D721Med (cell line): ENCODE data around the gene CLTCL1.

Experiments used
- DNase-seq: peaks from one replicate; pipeline ENCODE4 v3.0.0; 2011; ENCODE audit warnings: low spot score; ENCODE audit not compliant: insufficient read length
- FAIRE-seq: peaks from 2 replicates; lab custom pipeline; 2011; peaks lifted over from hg19 to GRCh38; lab: Jason Lieb, UNC
- CTCF ChIP-seq: IDR thresholded peaks from 2 replicates; pipeline ENCODE4 v1.5.1; 2012; ENCODE audit warnings: mild to moderate bottlenecking, control low read depth; ENCODE audit not compliant: insufficient read depth; ENCODE audit errors: missing control alignments

Gene CLTCL1

DNA sequence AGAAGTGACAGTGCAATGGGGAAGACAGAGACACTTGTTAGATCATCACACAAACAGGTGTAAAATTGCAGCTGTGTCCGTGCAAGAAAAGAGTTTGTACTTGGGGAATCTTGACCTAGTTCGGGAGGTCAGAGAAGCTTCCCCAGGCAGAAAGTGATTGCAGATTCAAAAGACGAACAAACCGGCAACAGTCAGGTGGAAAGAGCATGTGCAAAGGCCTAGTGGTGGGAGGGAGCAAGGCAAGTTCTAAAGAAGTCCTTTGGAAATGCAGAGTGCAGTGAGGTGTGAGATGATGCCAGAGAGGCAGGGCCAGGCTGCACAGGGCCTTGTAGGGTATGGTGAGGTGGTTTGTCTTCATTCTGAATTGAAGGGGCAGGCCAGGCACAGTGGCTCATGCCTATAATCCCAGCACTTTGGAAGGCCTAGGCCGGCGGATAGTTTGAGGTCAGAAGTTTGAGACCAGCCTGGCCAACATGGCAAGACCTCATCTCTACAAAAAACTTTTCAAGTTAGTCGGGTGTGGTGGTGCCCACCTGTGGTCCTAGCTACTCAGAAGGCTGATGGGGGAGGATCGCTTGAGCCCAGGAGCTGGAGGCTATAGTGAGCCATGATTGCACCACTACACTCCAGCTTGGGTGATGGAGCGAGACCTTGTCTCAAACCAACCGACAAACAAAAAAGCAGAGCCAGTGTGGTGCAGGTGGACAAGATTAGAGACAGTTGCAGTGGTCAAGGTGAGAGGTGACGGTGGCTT lies 145.1 kb downstream of the CLTCL1 start:
- TF ChIP-seq CTCF: no peak
- DNase-seq (no peak), FAIRE-seq (no peak)

DNA sequence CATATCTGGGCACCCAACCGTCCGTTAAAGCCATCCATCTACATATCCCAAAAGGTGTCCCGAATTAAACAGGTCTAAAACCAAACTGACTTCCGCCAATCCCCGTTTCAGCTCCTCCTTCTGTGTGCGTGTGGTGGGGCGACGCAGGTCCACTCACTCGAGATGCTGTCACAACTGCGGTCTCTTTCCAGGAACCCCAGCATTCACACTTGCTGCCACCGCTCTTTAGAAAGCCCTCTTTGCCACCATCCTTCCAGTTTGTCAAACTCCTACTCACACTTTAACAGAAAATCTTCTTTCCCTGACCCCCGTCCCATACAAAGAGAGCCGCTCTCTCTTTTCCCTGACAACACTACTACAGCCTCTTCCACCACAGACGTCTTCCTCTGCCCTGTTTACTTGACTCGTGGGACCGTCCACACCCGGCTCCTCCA lies 147.5 kb downstream of the CLTCL1 start:
- TF ChIP-seq CTCF: no peak
- DNase-seq (no peak), FAIRE-seq (no peak)

DNA sequence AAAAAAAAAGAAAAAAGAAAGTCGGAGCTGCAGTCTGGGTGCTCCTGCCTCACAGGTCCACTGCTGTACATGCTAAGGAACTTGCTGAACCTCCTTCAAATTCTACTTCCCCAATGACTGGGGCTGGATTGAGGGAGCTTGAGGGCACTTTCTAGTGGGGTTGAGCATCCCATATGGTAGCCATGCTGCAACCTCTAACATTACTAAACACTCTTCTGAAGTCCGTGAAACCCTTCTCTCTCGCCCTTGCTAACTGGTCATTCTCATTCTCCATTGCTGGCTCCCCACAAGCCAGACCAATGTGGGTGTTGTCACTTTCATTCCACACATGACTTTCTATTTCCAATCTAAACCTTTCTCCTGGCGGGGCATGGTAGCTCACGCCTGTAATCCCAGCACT lies 148.3 kb downstream of the CLTCL1 start:
- no peak for DNase-seq
- TF ChIP-seq CTCF: no peak
- FAIRE-seq: no peak

- DNase-seq: no peak
- FAIRE-seq: no peak
- no peak for TF ChIP-seq CTCF
Observed at GRCh38 chr22:19142394-19142793, 149.1 kb downstream of the CLTCL1 start.

DNA sequence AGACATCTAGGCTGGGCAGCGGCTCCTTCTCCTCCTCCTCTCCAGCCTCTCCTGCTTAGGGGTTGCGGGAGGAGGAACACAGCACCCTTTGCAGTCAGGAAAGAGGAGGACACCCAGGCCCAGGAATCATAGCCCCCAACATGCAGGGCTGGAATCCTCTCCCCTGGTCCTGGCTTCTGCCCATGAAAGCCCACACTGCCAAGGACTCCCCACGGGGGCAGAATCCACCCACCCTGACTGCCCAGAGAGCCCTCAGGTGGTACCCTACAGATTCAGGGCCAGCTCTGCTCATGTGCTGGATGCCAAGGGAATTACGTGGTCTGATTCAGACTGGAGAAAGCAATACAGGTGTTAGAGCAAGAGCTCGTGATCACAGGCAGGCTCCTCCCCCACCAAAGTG lies 151.5 kb downstream of the CLTCL1 start:
- FAIRE-seq (no peak), DNase-seq (no peak)
- TF ChIP-seq CTCF: no peak

- TF ChIP-seq CTCF: no peak
- DNase-seq (no peak), FAIRE-seq (no peak)
Observed at GRCh38 chr22:19139001-19139356, 152.5 kb downstream of the CLTCL1 start.

GRCh38 chr22:19138217-19139000 lies 153.1 kb downstream of the CLTCL1 start:
- no peak for TF ChIP-seq CTCF
- FAIRE-seq (no peak), DNase-seq (no peak)
